Measurements from ENCODE around the gene DIAPH2.

DNA sequence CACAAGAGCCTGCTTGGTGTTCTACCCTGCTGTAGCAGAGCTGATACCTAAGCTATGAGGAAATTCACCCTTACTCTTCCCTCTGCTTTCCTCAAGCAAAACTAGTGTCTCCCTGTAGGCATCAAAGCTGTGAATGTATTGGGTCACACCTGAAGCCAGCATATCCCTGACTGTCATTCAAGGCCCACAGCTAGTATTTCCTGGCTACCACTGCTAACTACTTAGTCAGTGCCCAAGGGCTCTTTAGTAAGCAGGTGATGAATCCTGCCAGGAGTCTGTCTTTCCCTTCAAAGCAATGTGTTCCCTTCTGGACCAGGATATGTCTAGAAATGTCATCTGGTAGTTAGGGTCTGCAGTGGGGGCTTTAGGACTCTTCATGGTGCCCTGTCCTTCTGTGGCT, 324.7 kb downstream of the DIAPH2 start:
- no peak for TF ChIP-seq EP300 (IDR thresholded peaks at IDR 0.05)
- no peak for TF ChIP-seq CTCF (IDR thresholded peaks at IDR 0.05)
- TF ChIP-seq POLR2A (IDR thresholded peaks at IDR 0.05; ENCODE audit: low read depth), result no peak
- no peak for TF ChIP-seq POLR2AphosphoS5 (IDR thresholded peaks at IDR 0.05)

Measured in esophagus muscularis mucosa (tissue), 4 donors.